SU-DHL-6 (cell line): ENCODE measurements around the gene LRRC46.

Experiments
- EZH2phosphoT487 ChIP-seq: fragments of 200-600 bp; sonication (generic), shearing (Covaris generic); conservative IDR thresholded peaks from 2 replicates; pipeline ENCODE4 v1.6.1; 2018; ENCODE audit warnings: mild to moderate bottlenecking, antibody characterized with exemption, low read length, moderate library complexity, mixed read lengths
- TF ChIP-seq, protein P1 (sequence below): fragments of 200-600 bp; sonication (generic); IDR thresholded peaks from one replicate; pipeline ENCODE4 v1.5.1; 2017; ENCODE audit warnings: antibody characterized with exemption, mild to moderate bottlenecking, low read length, moderate library complexity; ENCODE audit not compliant: insufficient read depth, poor library complexity, severe bottlenecking

- TF ChIP-seq, protein P1, sequence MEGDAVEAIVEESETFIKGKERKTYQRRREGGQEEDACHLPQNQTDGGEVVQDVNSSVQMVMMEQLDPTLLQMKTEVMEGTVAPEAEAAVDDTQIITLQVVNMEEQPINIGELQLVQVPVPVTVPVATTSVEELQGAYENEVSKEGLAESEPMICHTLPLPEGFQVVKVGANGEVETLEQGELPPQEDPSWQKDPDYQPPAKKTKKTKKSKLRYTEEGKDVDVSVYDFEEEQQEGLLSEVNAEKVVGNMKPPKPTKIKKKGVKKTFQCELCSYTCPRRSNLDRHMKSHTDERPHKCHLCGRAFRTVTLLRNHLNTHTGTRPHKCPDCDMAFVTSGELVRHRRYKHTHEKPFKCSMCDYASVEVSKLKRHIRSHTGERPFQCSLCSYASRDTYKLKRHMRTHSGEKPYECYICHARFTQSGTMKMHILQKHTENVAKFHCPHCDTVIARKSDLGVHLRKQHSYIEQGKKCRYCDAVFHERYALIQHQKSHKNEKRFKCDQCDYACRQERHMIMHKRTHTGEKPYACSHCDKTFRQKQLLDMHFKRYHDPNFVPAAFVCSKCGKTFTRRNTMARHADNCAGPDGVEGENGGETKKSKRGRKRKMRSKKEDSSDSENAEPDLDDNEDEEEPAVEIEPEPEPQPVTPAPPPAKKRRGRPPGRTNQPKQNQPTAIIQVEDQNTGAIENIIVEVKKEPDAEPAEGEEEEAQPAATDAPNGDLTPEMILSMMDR = no peak
- no peak for TF ChIP-seq EZH2phosphoT487
Measured at GRCh38 chr17:47831934-47832327, 461 bp downstream of the LRRC46 start.
